ENCODE measurements around the gene RETN.
A peak's percentile ranks its signal among the peaks of the same experiment; 100 is the strongest.

Gene RETN

GRCh38 chr19:7685546-7686445 is 16.9 kb downstream of the RETN start:
- no peak for DNase-seq

DNA sequence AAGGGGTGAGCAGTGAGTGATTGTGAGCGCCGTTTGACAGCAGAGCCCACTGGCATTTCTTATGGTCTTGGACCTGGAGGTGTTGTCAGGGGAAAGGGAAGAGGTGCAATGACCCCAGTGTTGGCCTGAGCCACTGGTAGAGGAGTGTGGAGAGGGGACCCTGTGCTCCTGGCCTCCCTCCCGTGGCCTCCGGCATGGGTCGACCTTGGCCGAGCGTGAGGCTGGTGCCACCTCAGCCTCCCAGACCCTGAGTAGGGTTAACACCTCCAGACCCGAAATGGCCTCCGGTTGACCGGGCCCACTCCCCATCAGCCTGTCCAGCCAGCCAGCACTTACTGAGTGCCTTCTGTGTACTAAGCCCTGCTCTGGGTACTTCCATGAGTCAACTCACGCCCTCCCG is 18.3 kb downstream of the RETN start:
- no peak for DNase-seq

- DNase-seq: no peak
These were observed 20.3 kb downstream of the RETN start for GRCh38 chr19:7689165-7689564.

GRCh38 chr19:7690779-7691258 is 22.0 kb downstream of the RETN start:
- no peak for DNase-seq

DNA sequence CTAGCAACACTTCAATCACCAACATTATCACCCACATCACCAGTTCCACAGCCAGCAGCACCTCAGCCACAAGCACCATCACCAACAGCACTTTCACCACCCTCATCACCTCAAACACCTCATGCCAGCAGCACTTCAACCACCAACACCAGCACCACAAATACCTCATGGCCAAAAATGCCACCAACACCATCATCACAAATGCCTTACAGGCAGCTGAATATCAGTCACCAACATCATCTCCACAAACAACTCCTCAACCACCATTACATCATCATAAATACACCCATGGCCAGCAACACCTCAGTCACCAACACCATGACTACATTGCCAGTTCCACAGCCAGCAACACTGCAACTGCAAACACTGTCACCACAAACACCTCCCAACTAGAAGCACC is 22.6 kb downstream of the RETN start:
- no peak for DNase-seq

GRCh38 chr19:7692417-7693088 is 23.7 kb downstream of the RETN start:
- no peak for DNase-seq

GRCh38 chr19:7694499-7694898 is 25.6 kb downstream of the RETN start:
- DNase-seq: no peak

- no peak for DNase-seq
These were observed 29.0 kb downstream of the RETN start for GRCh38 chr19:7697721-7698287.

DNA sequence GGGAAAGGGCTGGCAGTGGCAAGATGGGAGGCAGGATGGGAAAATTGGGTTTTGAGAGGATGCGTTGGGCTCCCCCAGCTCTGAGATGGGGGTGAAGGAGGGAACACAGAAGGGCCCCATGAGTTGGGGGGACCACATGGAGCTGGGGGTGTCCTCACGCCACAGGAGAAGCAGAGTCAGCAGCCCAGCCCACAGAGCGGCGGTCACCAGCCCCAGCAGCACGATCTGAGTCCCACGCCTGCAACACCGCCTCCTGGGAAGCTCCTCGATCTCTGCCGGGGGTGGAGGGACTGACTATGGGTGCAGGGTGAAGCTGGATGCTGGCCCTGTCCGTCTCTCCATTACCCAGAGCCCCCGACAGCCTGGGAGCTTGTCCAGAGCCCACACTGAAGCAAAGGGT is 29.7 kb downstream of the RETN start:
- DNase-seq: peak in 1 of 2 donors; percentile 53

DNA sequence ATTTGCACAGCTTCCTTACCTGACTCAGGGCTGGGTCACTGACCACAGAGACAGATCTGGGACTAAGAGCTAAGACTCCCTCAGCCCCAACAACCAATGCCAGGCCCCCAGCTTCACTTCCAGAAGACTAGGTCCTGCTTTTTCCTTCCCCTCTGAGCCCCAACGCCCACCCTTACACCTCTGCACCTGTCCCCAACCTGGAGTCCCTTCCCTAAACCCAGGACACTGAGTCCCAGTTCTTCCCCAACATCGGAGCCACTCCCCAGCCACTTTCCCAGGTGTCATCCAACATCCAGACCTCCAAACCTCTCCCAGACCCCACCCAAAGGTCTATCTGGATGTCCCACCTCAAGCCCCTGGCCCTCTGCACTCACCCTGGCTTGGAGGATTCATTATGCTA is 30.2 kb downstream of the RETN start:
- DNase-seq: no peak

DNA sequence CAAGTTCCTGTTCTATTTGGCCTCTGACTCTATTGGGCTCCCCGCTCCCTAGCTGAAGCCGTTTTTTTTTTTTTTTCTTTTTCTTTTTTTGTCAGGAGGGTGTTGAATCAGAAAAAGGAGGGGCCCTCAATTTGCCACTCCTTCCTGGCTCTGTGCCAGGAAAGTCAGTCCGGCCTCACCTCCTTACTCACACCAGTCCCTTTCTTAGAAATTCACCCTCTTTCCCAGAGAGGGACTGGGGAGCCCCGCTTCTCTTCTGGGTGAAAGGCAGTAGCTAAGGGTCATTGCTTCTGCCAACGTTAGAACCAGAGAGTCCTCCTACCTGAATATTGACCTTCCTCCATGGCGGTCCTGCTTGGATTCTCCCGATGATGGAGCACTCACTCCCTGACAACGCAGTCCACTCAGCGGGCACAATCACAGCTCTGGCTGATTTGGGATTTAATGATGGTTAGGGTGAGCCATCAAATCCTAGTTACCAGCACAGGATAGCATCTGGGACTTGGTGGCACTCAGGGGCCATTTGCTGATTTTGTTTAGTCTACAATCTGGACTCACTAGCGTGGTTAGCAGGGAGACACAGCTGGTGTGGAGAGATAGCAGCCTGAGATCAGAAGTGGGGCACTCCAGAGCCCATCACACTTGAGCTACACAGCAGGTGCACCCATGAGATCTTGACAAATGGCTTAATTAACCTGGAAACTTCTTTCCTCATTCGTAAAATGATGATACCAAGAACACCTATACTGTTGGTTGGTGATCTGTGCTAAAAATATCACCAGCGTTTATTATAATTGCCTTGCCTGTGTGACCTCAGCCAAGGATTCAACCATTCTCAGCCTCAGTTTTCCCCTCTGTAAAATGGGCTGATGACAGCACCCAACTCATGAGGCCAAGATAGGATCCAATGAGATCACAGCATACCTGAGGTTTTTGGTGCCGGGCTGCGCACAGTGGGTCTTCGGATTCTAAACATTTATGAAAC is 30.9 kb downstream of the RETN start:
- peak; percentile 47 to 63 for DNase-seq

GRCh38 chr19:7701049-7701653 is 32.3 kb downstream of the RETN start:
- no peak for DNase-seq

- DNase-seq: peak; percentile 54 to 76
These were observed 33.0 kb downstream of the RETN start, which contains the start of gene FCER2 for GRCh38 chr19:7701654-7702457. FCER2 (minus strand) TSS chr19:7702131; CDS start chr19:7699760, 2,371 bp downstream.

- no peak for DNase-seq
These were observed 34.5 kb downstream of the RETN start for GRCh38 chr19:7703332-7703731.

- DNase-seq: no peak
These were observed 35.6 kb downstream of the RETN start for GRCh38 chr19:7704280-7705060.

GRCh38 chr19:7705387-7706187 is 36.7 kb downstream of the RETN start:
- DNase-seq: peak; percentile 96

DNA sequence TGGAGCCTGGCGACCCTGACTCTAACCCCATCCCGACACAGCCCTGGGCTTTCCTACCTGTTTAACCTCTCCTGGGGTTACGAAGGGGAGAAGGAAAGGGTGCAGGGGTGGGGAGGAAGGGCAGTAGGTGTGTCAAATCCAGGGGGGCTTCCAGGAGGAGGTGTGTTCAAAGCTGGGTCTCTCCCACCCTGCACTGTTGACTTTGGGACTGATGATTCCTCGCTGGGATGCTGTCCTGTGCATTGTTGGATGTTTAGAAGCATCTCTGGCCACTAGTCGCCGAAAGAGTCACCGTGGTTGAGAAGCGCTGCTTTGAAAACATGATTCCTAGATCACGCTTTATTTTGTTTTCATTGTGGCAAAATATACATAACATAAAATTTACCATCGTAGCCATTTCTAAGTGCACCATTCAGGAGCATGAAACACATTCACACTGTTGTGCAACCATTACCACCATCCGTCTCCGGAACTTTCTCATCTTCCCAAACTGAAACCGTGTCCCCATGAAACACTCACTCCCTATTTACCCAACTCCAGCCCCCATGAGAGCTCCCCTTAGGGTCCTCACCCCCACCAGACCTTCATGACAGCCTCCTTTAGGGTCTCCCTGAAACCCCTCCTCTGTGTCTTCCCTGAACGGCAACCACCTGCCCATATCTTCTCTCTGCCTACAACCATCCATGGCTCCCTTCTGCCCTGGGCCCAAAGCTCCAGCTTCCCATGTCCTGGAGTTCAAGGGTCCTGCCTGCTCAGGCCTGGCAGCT is 37.5 kb downstream of the RETN start:
- peak; percentile 47 to 50 for DNase-seq

GRCh38 chr19:7706955-7707456 is 38.2 kb downstream of the RETN start:
- peak; percentile 37 to 64 for DNase-seq
